Tibial artery (tissue), 4 donors: ENCODE data around the gene DRD3.

Source experiments
- DNase-seq, 2 donors: peaks; one replicate each; pipeline ENCODE4 v3.0.0-alpha.2; 2019
- H3K27ac ChIP-seq, 2 donors: fragments of 200-600 bp; sonication (generic) in 1 of 2; 1 replicate in 1 of 2; 2 replicates in 1 of 2; pipeline ENCODE4 v1.5.1; 2018 to 2019; ENCODE audit warnings: mild to moderate bottlenecking in 1 of 2
- H3K27me3 ChIP-seq, 2 donors: fragments of 200-600 bp; sonication (generic) in 1 of 2; one replicate each; pipeline versions ENCODE4 v1.5.1 to v1.6.0; 2016 to 2019
- H3K36me3 ChIP-seq, 3 donors: fragments of 200-600 bp; sonication (generic) in 2 of 3; one replicate each; pipeline ENCODE4 v1.5.1; 2016 to 2019; ENCODE audit warnings: mild to moderate bottlenecking in 2 of 3
- H3K4me1 ChIP-seq, 4 donors: fragments of 200-600 bp; sonication (generic) in 2 of 4; 1 replicate in 3 of 4; 2 replicates in 1 of 4; pipeline ENCODE4 v1.5.1; 2016 to 2019
- H3K4me3 ChIP-seq, 2 donors: fragments of 200-600 bp; sonication (generic) in 1 of 2; 1 replicate in 1 of 2; 2 replicates in 1 of 2; pipeline ENCODE4 v1.5.1; 2018 to 2019; ENCODE audit warnings: mild to moderate bottlenecking in 2 of 2
- H3K9me3 ChIP-seq, 3 donors: fragments of 200-600 bp; sonication (generic) in 1 of 3; one replicate each; pipeline ENCODE4 v1.5.1; 2016 to 2019
- CTCF ChIP-seq, 2 experiments: fragments of 200-600 bp in 1 of 2; fragments of 450-650 bp in 1 of 2; IDR thresholded peaks; one replicate each; pipeline ENCODE4 v1.5.1; 2017 to 2019; ENCODE audit warnings: antibody characterized with exemption in 2 of 2, mild to moderate bottlenecking in 1 of 2, moderate library complexity in 1 of 2
- intact Hi-C: fragments of 100-400 bp; cut with DNase I; formaldehyde crosslinking; loops from one replicate; pipeline ENCODE4 v1.15.0; 2023; ENCODE audit warnings: low total_unique reads

Gene DRD3

DNA sequence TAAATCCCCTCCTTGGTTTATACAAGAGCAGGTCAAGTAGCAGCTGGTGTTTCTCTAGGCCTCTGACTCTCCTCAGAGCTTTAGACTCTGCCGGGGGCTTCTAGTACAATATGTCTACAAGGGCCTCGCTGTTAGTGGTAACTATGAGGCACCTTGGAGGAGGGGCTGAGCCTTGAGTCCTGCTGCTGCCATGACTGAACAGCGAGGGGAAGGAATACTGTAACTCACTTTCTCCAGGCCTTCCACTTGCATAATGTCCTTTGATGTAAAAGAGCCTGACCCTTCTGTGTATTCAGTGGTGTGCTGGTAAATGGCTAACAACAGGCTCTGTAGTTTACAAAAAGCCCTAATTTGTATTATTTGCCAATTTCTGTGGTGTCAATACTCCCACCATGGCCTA, 27.8 kb downstream of the DRD3 start:
- no peaks in the 10 kb centered on the region for H3K27me3 ChIP-seq
- TF ChIP-seq CTCF (IDR thresholded peaks at IDR 0.05) = no peak
- peaks cover 0 to 14% (median 4%) of the 10 kb centered on the region in 4 donors for H3K4me1 ChIP-seq
- no peak overlapping the region for H3K27ac ChIP-seq
- intact Hi-C loops = no loop called here
- H3K9me3 ChIP-seq = no peaks in the 10 kb centered on the region
- H3K36me3 ChIP-seq = no peaks in the 10 kb centered on the region
- DNase-seq = no peak
- H3K4me3 ChIP-seq = no peak overlapping the region

DNA sequence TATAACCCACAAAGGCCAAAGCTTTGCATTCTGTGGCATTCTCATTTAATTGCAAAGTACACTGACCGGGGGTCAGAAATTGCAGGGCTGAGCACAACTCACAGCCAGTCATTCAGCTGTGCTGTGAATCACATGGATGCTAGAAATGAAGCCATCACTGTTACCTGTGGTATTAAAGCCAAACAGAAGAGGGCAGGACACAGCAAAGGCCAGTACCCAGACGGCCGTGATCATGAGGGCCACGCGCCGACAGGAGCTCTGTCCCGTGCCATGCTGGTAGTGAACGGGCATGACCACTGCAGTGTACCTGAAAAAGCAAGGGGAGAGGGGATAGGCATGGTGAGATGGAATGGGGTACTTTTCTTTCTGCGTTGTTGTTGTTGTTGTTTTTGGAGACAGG, 31.6 kb downstream of the DRD3 start:
- no peak for TF ChIP-seq CTCF (IDR thresholded peaks at IDR 0.05)
- peaks cover 0 to 17% (median 1%) of the 10 kb centered on the region in 4 donors for H3K4me1 ChIP-seq
- no peaks in the 10 kb centered on the region for H3K9me3 ChIP-seq
- H3K36me3 ChIP-seq = no peaks in the 10 kb centered on the region
- no peak for DNase-seq
- H3K27me3 ChIP-seq = no peaks in the 10 kb centered on the region
- intact Hi-C loops = no loop called here
- H3K27ac ChIP-seq = no peak overlapping the region
- no peak overlapping the region for H3K4me3 ChIP-seq

GRCh38 chr3:114144909-114145688, 33.8 kb downstream of the DRD3 start:
- H3K36me3 ChIP-seq = no peaks in the 10 kb centered on the region
- H3K9me3 ChIP-seq = no peaks in the 10 kb centered on the region
- no peaks in the 10 kb centered on the region for H3K27me3 ChIP-seq
- H3K27ac ChIP-seq = peak overlapping the region in 1 of 2 donors; percentile 43
- H3K4me1 ChIP-seq = peaks cover 0 to 16% (median 0%) of the 10 kb centered on the region in 4 donors
- TF ChIP-seq CTCF (IDR thresholded peaks at IDR 0.05) = no peak
- peak; percentile 41 to 70 for DNase-seq
- no peak overlapping the region for H3K4me3 ChIP-seq
- intact Hi-C loops = no loop called here

GRCh38 chr3:114143817-114144216, 35.0 kb downstream of the DRD3 start:
- no peak for DNase-seq
- Histone ChIP-seq H3K27me3 (no peaks in the 10 kb centered on the region), H3K36me3 (no peaks in the 10 kb centered on the region), H3K4me3 (no peak overlapping the region), H3K9me3 (no peaks in the 10 kb centered on the region), H3K4me1 (peaks cover 0 to 16% (median 0%) of the 10 kb centered on the region in 4 donors), H3K27ac (peak overlapping the region in 1 of 2 donors; percentile 43)
- TF ChIP-seq CTCF (IDR thresholded peaks at IDR 0.05) = no peak
- intact Hi-C loops = no loop called here

DNA sequence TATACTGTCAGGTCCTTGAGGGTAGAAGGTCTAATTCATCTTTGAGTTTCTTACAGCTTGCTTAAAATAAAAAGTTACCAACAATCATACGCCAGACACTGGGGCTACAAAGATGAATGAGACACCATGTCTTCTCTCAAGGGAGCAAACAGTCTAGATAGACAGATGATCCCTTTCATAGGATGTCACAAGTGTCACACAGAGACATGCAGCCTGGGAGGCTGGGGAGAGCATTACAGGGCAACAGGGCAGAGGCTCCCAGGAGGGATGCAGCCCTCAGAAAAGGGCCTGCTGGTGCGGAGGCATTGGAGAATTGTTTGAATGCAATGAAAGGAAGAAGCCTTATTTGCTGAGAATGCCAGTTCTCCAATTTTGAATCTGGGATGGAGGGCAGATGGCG, 39.0 kb downstream of the DRD3 start:
- TF ChIP-seq CTCF (IDR thresholded peaks at IDR 0.05) = no peak
- no peak overlapping the region for H3K27ac ChIP-seq
- intact Hi-C loops = no loop called here

More for the DNA sequence above, 39.0 kb downstream of the DRD3 start:
- no peaks in the 10 kb centered on the region for H3K27me3 ChIP-seq
- H3K4me1 ChIP-seq = peaks cover 0 to 11% (median 0%) of the 10 kb centered on the region in 4 donors
- no peaks in the 10 kb centered on the region for H3K9me3 ChIP-seq
- H3K36me3 ChIP-seq = no peaks in the 10 kb centered on the region
- no peak overlapping the region for H3K4me3 ChIP-seq
- no peak for DNase-seq
